ENCODE results near the gene STARD10.

GRCh38 chr11:72805216-72805615 lies 11.4 kb upstream of the STARD10 start:
- TF ChIP-seq, protein P1, sequence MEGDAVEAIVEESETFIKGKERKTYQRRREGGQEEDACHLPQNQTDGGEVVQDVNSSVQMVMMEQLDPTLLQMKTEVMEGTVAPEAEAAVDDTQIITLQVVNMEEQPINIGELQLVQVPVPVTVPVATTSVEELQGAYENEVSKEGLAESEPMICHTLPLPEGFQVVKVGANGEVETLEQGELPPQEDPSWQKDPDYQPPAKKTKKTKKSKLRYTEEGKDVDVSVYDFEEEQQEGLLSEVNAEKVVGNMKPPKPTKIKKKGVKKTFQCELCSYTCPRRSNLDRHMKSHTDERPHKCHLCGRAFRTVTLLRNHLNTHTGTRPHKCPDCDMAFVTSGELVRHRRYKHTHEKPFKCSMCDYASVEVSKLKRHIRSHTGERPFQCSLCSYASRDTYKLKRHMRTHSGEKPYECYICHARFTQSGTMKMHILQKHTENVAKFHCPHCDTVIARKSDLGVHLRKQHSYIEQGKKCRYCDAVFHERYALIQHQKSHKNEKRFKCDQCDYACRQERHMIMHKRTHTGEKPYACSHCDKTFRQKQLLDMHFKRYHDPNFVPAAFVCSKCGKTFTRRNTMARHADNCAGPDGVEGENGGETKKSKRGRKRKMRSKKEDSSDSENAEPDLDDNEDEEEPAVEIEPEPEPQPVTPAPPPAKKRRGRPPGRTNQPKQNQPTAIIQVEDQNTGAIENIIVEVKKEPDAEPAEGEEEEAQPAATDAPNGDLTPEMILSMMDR (IDR thresholded peaks at IDR 0.05; ENCODE audit: low read depth, low read length), result no peak
- TF ChIP-seq EZH2phosphoT487 (IDR thresholded peaks at IDR 0.05; ENCODE audit: low read depth), result no peak
